Measurements from ENCODE around the gene C16orf92.
A peak's percentile ranks its signal among the peaks of the same experiment; 100 is the strongest.

Gene C16orf92

DNA sequence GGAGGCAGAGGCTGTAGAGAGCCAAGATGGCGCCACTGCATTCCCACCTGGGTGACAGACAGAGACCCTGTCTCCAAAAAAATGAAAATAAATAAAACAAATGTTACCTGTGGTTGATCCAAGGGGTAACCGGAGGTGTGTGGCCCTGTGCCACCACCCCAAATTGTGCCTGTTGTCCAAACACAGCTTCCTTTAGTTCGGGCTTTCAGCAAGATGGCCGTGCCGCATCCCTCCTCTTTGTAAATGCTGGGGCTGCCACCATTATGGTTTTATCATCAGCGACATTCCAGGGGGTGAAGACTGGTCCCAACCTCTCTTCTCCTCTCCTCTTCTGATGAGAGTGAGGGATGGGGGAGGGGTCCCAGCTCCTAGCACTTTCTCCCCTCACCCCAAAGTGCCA lies at the start of gene C16orf92:
TSS of gene C16orf92 (plus strand) at position 312 of the 400 bp plus-strand sequence. CDS start 143 bp downstream, outside the sequence.
- no peak for DNase-seq (ENCODE audit: low spot score)

GRCh38 chr16:29973384-29974246 lies 49.4 kb upstream of the C16orf92 start, which contains the start of gene TAOK2:
Gene TAOK2 (plus strand): TSS chr16:29973868. CDS start chr16:29977773, 3,905 bp downstream.
- DNase-seq (ENCODE audit: low spot score) = peak; percentile 98

GRCh38 chr16:29974291-29975133 lies 48.5 kb upstream of the C16orf92 start:
- DNase-seq (ENCODE audit: low spot score) = no peak

GRCh38 chr16:29975134-29975538 lies 47.9 kb upstream of the C16orf92 start:
- DNase-seq (ENCODE audit: low spot score) = no peak

DNA sequence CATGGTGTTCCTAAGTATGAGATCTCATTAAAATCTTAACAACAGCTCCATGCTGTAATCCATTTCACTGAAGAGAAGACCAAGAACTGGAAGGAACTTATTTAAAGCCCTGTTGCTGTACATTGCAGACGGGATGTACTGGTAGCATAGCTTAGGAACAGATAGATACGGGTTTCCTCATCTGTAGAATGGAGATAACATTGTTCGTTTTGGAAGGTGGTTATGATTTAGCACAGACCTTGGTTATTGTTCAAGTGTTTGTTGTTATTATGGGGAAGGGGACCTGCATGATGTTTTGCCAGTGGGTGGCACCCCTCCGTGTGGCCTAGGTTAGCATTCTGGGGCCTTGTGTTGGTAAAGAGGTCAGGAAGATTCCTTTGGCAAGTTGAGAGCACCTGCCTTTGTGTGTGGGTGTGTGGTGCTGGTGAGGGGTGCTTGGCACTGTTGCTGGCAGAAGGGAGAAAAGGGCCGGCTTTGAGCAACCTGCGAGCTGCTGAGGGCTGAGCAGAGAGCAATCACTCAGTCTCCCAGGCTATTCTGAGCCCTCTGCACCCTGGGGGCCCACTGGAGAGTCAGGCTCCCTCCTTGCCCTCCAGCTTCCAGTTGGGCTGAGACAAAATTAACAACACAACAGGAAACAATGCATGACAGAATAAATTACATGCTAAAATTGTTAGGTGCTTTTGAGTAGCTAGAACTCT lies 47.0 kb upstream of the C16orf92 start:
- DNase-seq (ENCODE audit: low spot score) = no peak

DNA sequence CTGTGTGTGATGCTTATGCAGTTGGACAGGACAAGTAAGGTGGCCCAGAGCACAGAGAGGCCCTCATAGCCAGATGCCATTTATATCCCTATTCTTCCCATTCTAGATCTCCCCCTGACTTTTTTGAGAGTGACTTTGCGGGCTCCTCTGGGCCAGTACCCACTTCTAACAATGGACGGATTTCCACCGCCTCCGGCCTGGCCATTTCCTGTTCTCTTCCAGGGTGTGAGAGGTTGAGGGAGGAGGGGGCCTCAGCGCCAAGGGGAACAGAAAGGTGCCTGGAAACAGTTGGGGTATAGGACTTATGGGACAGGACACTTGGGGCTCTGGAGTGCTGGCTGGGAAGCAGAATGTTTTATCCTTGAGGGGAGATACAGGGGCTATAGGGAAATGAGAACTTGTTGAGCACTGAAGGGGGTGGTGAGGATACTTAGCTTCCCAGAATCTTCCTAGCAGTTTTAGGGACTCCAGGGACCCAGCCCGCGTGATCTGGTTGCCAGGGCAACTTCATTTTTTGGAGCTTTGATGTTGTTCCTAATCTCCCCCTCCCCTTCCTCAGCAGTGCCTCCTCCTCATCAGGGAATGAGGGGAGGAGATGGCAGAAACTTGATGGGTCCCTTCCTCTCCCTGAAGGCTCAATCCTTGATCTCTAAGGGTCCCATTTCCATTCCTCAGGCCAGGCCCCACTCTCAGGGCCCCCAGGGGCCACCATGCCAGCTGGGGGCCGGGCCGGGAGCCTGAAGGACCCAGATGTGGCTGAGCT lies 45.8 kb upstream of the C16orf92 start:
- no peak for DNase-seq (ENCODE audit: low spot score)

DNA sequence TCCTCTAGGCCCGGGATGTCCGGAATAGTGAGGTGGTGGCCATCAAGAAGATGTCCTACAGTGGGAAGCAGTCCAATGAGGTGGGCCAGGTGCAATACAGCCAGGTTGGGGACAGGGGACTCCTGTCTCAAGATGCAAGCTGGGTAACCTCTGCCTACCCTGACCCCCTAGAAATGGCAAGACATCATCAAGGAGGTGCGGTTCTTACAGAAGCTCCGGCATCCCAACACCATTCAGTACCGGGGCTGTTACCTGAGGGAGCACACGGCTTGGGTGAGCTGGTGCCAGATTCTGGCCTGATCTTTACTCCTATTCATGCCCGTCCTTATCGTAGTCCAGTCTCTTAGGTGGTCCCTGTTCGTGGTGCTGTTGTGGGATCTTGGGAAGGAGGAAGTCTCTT lies 44.9 kb upstream of the C16orf92 start:
- DNase-seq (ENCODE audit: low spot score) = no peak

DNA sequence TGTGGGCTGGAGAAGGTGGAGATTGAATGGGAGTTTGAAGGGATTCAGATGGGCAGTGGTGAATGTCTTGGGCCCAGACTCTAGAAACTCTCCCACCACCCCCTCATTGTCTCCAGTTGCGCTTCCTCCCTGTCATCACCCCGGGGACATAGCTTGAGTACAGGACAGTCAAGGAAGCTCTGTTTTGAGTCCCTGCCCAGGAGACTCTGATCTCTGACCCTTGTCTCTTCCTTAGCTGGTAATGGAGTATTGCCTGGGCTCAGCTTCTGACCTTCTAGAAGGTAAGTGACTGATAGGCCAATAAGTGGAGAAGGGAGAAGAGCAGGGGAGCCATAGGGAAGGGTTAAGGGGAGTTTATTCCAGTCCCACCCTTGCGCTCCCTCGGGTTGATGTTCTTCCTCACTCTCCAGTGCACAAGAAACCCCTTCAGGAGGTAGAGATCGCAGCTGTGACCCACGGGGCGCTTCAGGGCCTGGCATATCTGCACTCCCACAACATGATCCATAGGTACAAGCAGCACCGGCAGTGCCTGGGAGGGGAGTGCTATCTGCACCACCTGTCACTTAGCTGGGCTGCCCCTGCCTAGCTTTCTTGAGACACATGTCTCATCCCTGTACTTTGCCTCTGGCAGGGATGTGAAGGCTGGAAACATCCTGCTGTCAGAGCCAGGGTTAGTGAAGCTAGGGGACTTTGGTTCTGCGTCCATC lies 44.3 kb upstream of the C16orf92 start:
- no peak for DNase-seq (ENCODE audit: low spot score)

- no peak for DNase-seq (ENCODE audit: low spot score)
Observed at GRCh38 chr16:29982560-29983419, 40.2 kb upstream of the C16orf92 start.

DNA sequence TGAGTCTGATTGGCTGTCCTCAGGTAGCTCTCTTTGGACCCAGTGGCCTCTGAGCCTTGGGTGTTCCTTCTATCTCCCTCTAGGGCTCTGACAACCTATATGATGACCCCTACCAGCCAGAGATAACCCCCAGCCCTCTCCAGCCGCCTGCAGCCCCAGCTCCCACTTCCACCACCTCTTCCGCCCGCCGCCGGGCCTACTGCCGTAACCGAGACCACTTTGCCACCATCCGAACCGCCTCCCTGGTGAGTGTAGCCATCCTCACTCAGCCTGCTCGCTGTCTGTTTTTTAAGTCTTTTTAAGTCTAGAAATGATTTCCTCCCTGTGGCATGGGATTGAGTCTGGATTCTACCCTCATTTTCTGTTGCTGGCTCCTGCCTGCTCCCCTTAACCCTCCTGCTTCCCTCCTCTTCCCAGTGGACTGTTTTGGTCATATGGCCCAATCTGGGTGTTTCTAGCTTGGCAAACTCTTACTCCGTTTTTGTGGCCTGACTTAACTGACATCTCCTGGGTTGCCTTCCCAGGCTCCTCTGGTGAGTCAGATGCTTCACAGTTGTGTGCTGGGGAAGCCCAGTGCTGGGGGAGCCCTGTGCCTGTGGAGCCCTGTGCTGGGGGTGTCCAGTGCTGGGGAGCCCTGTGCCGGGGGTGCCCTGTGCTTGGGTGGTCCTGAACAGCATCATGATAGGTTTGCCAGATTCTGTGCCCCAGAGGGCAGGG lies 39.4 kb upstream of the C16orf92 start:
- DNase-seq (ENCODE audit: low spot score) = no peak

DNA sequence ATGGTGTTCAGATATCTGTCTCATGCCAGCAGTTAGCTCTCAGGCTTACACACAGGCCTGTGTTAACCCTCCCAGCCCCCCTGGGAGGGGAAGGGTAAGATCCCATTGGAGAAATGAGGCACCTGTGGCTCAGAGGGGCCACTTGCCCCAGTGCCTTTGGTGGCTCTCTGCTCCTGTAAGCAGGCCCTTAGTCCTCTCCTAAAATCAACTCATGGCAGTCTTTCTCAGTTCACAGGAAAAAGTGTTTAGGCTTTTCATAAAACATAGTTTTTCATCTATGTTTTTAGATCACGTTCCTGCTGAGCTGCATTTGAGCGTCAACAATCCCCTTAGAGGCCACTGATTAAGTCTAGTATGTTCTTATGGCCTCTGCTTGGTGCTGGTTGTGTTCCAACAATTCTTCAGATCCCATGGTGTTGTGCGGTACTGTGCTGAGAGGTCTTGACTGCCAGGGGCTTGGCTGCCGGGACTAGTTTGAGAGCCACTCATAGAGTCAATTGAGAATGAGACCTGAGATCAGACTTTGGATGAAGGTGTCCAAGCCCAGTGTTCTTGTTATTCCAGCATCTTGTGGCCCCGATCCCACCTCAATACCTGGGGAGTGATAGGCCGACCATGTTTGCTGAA lies 38.7 kb upstream of the C16orf92 start:
- no peak for DNase-seq (ENCODE audit: low spot score)

DNA sequence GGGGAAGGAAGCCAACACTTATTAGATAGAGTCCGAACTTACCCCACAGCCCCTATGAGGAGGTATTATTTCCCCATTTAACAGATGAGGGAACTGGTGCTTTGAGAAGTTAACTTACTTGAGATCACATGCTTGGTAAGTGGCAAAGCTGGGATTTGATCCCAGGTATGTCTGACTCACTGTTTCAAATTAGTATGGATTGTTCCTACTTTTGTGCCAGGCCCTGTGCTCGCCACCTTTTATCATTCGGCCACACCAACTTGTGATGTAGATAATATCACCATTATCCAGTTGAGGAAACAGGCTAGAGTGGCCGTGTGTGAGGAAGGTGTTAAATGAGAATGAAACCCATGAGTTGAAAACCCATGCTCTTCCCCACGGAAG lies 38.2 kb upstream of the C16orf92 start:
- DNase-seq (ENCODE audit: low spot score) = no peak

DNA sequence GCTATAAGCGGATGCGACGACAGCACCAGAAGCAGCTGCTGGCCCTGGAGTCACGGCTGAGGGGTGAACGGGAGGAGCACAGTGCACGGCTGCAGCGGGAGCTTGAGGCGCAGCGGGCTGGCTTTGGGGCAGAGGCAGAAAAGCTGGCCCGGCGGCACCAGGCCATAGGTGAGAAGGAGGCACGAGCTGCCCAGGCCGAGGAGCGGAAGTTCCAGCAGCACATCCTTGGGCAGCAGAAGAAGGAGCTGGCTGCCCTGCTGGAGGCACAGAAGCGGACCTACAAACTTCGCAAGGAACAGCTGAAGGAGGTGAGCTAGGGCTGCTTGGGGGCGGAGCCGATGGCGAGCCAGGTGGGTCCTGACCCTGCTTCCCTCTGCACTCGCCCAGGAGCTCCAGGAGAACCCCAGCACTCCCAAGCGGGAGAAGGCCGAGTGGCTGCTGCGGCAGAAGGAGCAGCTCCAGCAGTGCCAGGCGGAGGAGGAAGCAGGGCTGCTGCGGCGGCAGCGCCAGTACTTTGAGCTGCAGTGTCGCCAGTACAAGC lies 37.7 kb upstream of the C16orf92 start:
- DNase-seq (ENCODE audit: low spot score) = no peak

- DNase-seq (ENCODE audit: low spot score) = no peak
Observed at GRCh38 chr16:29986231-29986630, 36.8 kb upstream of the C16orf92 start.

GRCh38 chr16:29986931-29987330 lies 36.1 kb upstream of the C16orf92 start:
- DNase-seq (ENCODE audit: low spot score) = no peak

DNA sequence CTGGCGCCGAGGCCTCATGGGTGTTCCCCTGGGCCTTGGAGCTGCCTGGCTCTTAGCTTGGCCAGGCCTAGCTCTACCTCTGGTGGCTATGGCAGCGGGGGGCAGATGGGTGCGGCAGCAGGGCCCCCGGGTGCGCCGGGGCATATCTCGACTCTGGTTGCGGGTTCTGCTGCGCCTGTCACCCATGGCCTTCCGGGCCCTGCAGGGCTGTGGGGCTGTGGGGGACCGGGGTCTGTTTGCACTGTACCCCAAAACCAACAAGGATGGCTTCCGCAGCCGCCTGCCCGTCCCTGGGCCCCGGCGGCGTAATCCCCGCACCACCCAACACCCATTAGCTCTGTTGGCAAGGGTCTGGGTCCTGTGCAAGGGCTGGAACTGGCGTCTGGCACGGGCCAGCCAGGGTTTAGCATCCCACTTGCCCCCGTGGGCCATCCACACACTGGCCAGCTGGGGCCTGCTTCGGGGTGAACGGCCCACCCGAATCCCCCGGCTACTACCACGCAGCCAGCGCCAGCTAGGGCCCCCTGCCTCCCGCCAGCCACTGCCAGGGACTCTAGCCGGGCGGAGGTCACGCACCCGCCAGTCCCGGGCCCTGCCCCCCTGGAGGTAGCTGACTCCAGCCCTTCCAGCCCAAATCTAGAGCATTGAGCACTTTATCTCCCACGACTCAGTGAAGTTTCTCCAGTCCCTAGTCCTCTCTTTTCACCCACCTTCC lies 35.5 kb upstream of the C16orf92 start:
- DNase-seq (ENCODE audit: low spot score) = no peak

- DNase-seq (ENCODE audit: low spot score) = no peak
Observed at GRCh38 chr16:29988346-29989075, 34.5 kb upstream of the C16orf92 start.

Measured in activated CD4-positive, alpha-beta T cell treated with anti-CD3 and anti-CD28 coated beads, Interleukin-2, Interleukin-4, amounts not matched to agents 100 ng/mL and 50 ng/mL, durations not matched to agents 16 hours and 8 hours (primary cell).